DND-41 (cell line): ENCODE results near the gene TET2.

Experiments
- ATAC-seq: fragments of 200-7000 bp; cut with Tn5 transposase; 3 replicates; pipeline ENCODE4 v1.9.1; 2021; ENCODE audit warnings: low read depth; ENCODE audit not compliant: insufficient read depth
- DNase-seq: peaks from one replicate; pipeline ENCODE4 v3.0.0-alpha.2; 2020
- H2AFZ ChIP-seq: 2 replicates; pipeline ENCODE4 v1.6.0; 2012; ENCODE audit warnings: low read depth, low read length
- H3K27ac ChIP-seq: 2 replicates; pipeline ENCODE4 v1.5.1; 2012; ENCODE audit warnings: low read length, inconsistent platforms
- H3K27me3 ChIP-seq: fragments of 200-600 bp; sonication (generic); 2 replicates; pipeline ENCODE4 v1.6.0; 2012; ENCODE audit warnings: low read length, mild to moderate bottlenecking, inconsistent platforms; ENCODE audit not compliant: insufficient read depth, poor library complexity
- H3K36me3 ChIP-seq: 2 replicates; pipeline ENCODE4 v1.5.1; 2012; ENCODE audit warnings: low read length, inconsistent platforms; ENCODE audit not compliant: insufficient read depth
- H3K4me1 ChIP-seq: 2 replicates; pipeline ENCODE4 v1.5.1; 2012; ENCODE audit warnings: mild to moderate bottlenecking, low read length; ENCODE audit not compliant: insufficient read depth
- H3K4me2 ChIP-seq: 2 replicates; pipeline ENCODE4 v1.6.0; 2012; ENCODE audit warnings: mild to moderate bottlenecking, moderate library complexity, low read length, inconsistent platforms; ENCODE audit not compliant: insufficient read depth
- H3K4me3 ChIP-seq, 2 experiments: fragments of 200-600 bp in 1 of 2; shearing (Covaris generic) in 1 of 2; 2 replicates each; pipeline ENCODE4 v1.5.1; 2012 to 2016; ENCODE audit warnings: inconsistent platforms in 2 of 2, low read length in 2 of 2, mild to moderate bottlenecking in 2 of 2, low read depth in 1 of 2, moderate library complexity in 1 of 2
- H3K79me2 ChIP-seq: 2 replicates; pipeline ENCODE4 v1.6.0; 2012; ENCODE audit warnings: low read length, inconsistent platforms; ENCODE audit not compliant: insufficient read depth
- H3K9ac ChIP-seq: 2 replicates; pipeline ENCODE4 v1.6.0; 2012; ENCODE audit warnings: low read depth, mild to moderate bottlenecking, inconsistent platforms, low read length, moderate library complexity
- H3K9me3 ChIP-seq: 2 replicates; pipeline ENCODE4 v1.5.1; 2012; ENCODE audit warnings: low read length, moderate library complexity, mild to moderate bottlenecking, inconsistent platforms; ENCODE audit not compliant: insufficient read depth, severe bottlenecking
- H4K20me1 ChIP-seq: 2 replicates; pipeline ENCODE4 v1.6.0; 2012; ENCODE audit warnings: low read length; ENCODE audit not compliant: insufficient read depth
- EZH2 ChIP-seq: IDR thresholded peaks from 3 replicates; pipeline ENCODE4 v1.6.1; 2012; ENCODE audit warnings: borderline replicate concordance, low read depth, mild to moderate bottlenecking, moderate library complexity, low read length, inconsistent platforms; ENCODE audit not compliant: severe bottlenecking
- TF ChIP-seq, protein P1 (sequence below): IDR thresholded peaks from 2 replicates; pipeline ENCODE4 v1.5.1; 2012; ENCODE audit warnings: borderline replicate concordance, low read length, moderate library complexity, mild to moderate bottlenecking; ENCODE audit not compliant: poor library complexity, severe bottlenecking; ENCODE audit errors: extremely low read depth

TET2 gene

GRCh38 chr4:105276361-105277104 lies 129.9 kb downstream of the TET2 start:
- TF ChIP-seq, protein P1, sequence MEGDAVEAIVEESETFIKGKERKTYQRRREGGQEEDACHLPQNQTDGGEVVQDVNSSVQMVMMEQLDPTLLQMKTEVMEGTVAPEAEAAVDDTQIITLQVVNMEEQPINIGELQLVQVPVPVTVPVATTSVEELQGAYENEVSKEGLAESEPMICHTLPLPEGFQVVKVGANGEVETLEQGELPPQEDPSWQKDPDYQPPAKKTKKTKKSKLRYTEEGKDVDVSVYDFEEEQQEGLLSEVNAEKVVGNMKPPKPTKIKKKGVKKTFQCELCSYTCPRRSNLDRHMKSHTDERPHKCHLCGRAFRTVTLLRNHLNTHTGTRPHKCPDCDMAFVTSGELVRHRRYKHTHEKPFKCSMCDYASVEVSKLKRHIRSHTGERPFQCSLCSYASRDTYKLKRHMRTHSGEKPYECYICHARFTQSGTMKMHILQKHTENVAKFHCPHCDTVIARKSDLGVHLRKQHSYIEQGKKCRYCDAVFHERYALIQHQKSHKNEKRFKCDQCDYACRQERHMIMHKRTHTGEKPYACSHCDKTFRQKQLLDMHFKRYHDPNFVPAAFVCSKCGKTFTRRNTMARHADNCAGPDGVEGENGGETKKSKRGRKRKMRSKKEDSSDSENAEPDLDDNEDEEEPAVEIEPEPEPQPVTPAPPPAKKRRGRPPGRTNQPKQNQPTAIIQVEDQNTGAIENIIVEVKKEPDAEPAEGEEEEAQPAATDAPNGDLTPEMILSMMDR: no peak
- TF ChIP-seq EZH2: no peak
- H3K27ac ChIP-seq: no peak overlapping the region
- H4K20me1 ChIP-seq: no peaks in the 10 kb centered on the region
- no peaks in the 10 kb centered on the region for H3K4me1 ChIP-seq
- DNase-seq: no peak
- no peaks in the 10 kb centered on the region for H3K36me3 ChIP-seq
- no peak for ATAC-seq
- no peak overlapping the region for H3K4me2 ChIP-seq
- H3K9me3 ChIP-seq: no peaks in the 10 kb centered on the region
- H3K9ac ChIP-seq: no peak overlapping the region
- H3K4me3 ChIP-seq: no peak overlapping the region
- H2AFZ ChIP-seq: no peak overlapping the region
- no peaks in the 10 kb centered on the region for H3K27me3 ChIP-seq
- H3K79me2 ChIP-seq: no peaks in the 10 kb centered on the region

DNA sequence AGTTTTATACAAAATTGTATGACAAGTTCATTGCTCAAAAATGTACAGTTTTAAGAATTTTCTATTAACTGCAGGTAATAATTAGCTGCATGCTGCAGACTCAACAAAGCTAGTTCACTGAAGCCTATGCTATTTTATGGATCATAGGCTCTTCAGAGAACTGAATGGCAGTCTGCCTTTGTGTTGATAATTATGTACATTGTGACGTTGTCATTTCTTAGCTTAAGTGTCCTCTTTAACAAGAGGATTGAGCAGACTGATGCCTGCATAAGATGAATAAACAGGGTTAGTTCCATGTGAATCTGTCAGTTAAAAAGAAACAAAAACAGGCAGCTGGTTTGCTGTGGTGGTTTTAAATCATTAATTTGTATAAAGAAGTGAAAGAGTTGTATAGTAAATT lies 131.0 kb downstream of the TET2 start:
- Histone ChIP-seq H3K36me3 (no peaks in the 10 kb centered on the region), H3K79me2 (no peaks in the 10 kb centered on the region), H3K4me1 (no peaks in the 10 kb centered on the region), H3K4me3 (no peak overlapping the region), H4K20me1 (no peaks in the 10 kb centered on the region), H3K9ac (no peak overlapping the region), H3K27me3 (no peaks in the 10 kb centered on the region), H3K9me3 (no peaks in the 10 kb centered on the region), H3K27ac (no peak overlapping the region), H3K4me2 (no peak overlapping the region), H2AFZ (no peak overlapping the region)
- TF ChIP-seq, protein P1: no peak
- TF ChIP-seq EZH2: no peak
- DNase-seq: no peak
- ATAC-seq: no peak

DNA sequence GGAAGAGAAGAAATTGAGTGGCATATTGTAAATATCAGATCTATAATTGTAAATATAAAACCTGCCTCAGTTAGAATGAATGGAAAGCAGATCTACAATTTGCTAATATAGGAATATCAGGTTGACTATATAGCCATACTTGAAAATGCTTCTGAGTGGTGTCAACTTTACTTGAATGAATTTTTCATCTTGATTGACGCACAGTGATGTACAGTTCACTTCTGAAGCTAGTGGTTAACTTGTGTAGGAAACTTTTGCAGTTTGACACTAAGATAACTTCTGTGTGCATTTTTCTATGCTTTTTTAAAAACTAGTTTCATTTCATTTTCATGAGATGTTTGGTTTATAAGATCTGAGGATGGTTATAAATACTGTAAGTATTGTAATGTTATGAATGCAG lies 132.6 kb downstream of the TET2 start:
- H3K36me3 ChIP-seq: no peaks in the 10 kb centered on the region
- H3K27me3 ChIP-seq: no peaks in the 10 kb centered on the region
- H3K4me3 ChIP-seq: no peak overlapping the region
- TF ChIP-seq EZH2: no peak
- TF ChIP-seq, protein P1: no peak
- H3K4me1 ChIP-seq: no peaks in the 10 kb centered on the region
- no peaks in the 10 kb centered on the region for H4K20me1 ChIP-seq
- H3K9ac ChIP-seq: no peak overlapping the region
- ATAC-seq (no peak), DNase-seq (no peak)
- no peak overlapping the region for H2AFZ ChIP-seq
- no peaks in the 10 kb centered on the region for H3K9me3 ChIP-seq
- no peaks in the 10 kb centered on the region for H3K79me2 ChIP-seq
- no peak overlapping the region for H3K27ac ChIP-seq
- H3K4me2 ChIP-seq: no peak overlapping the region
